ENCODE results near the gene KRIT1. TPM values are rescaled to one million over a fixed set of nuclear protein-coding genes. Genes with fewer than 3 reads are reported as not detected.

The KRIT1 gene
- polyA plus RNA-seq, 1 of the 3 experiments (the other 2 are of a cell fraction), result 38.5 TPM

DNA sequence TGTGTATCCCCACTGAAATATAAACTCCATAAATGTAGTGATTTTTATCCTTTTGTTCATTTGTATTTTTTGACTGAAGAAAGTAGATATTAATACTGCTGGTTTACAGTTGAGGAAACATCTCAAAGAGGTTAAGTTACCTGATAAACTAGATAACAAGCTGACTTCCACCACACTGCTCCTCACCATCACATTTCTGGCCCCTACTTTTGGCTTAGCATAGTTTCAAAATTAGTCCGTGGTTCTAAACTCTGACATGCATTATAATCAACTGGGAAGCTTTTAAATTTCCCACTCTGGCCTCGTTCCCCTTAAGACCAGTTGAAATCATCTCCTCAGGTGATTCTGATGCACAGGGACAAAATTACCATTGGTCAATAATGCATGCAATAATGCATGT is 43.6 kb upstream of the KRIT1 start:
- Histone ChIP-seq H4K20me1 (ENCODE audit: insufficient read depth) (peaks cover 24% of the 10 kb centered on the region; the same call in 1 of the 2 replicates), H3K9me3 (0 out of 2 replicates have a peak, but pooled peaks cover 5% of the 10 kb centered on the region)
- CTCF ChIA-PET, result interaction anchor here (0.9 to 1.5 kb wide), 2 partner anchors 14 to 158 kb away, joined by 4 read pairs; partner anchors contain the start of gene GATAD1

DNA sequence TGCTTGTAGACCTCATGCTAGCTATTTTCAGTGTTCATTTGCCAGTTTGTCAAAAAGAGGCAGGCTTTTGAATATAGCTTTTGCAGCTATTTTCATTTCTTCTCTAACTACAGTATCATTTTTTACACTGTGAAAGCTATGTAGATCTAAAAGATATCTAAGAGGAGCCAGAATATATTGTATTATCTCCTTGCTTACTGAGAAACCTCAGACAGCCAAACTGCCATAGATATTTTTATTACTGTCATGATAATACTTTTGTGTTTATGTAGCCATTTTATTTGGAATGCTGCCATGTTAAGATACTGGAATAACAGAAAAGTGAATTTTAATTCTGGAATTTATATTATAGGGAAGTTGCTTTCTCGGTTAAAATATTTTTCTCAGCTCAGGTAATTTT is 37.2 kb upstream of the KRIT1 start:
- Histone ChIP-seq H3K9me2 (no peaks in the 10 kb centered on the region), H3K4me2 (no peak overlapping the region), H3K4me3 (ENCODE audit: low read depth in 2 of 2, low read length in 1 of 2) (no peak overlapping the region), H3K79me2 (ENCODE audit: insufficient read depth) (peaks cover 88% of the 10 kb centered on the region), H2AFZ (ENCODE audit: low read depth) (no peak overlapping the region), H3F3A (replicated peaks; ENCODE audit: insufficient read depth) (peaks cover 5% of the 10 kb centered on the region), H3K9me3 (0 out of 2 replicates have a peak, but pooled peaks cover under 1% of the 10 kb centered on the region), H3K9ac (no peak overlapping the region), H3K27ac (ENCODE audit: low read depth in 2 of 2, low read length in 1 of 2) (peak overlapping the region in 1 of 2 experiments; percentile 1; a peak in 1 of 4 replicates), H3K27me3 (ENCODE audit: insufficient read depth) (no peaks in the 10 kb centered on the region), H4K20me1 (ENCODE audit: insufficient read depth) (peaks cover 24% of the 10 kb centered on the region; the same call in 1 of the 2 replicates), H3K4me1 (ENCODE audit: control insufficient read depth in 1 of 2, insufficient read depth in 2 of 2, low read depth in 1 of 2, low read length in 1 of 2) (peaks cover 12 to 14% of the 10 kb centered on the region in 2 experiments; a peak in 3 of 4 replicates), H3K36me3 (replicated peaks in 1 of 2; ENCODE audit: control insufficient read depth in 1 of 2, insufficient read depth in 2 of 2, low read length in 1 of 2) (peaks cover 2 to 4% of the 10 kb centered on the region in 2 experiments)
- TF ChIP-seq NRF1 (IDR thresholded peaks at IDR 0.05; ENCODE audit: low read depth, low read length) (no peak), NFIC (IDR thresholded peaks at IDR 0.05; ENCODE audit: borderline replicate concordance) (0 out of 2 replicates have a peak, but pooled peaks have one; percentile 20)
- 87% methylated on average over 1 of the region's 1 CpG for WGBS (ENCODE audit: low lambda C conversion rate)
- ChIA-PET POLR2A (no interaction called here), CTCF (interaction anchor here (0.8 to 1.4 kb wide), 3 partner anchors 9 to 14 kb away, joined by 3 to 7 read pairs (median 3); no protein-coding TSS in a partner anchor)
- DNase-seq, result no peak

More for the DNA sequence above, 43.6 kb upstream of the KRIT1 start:
- TF ChIP-seq YY1 (IDR thresholded peaks at IDR 0.05; ENCODE audit: low read depth) (no peak), TAF1 (IDR thresholded peaks at IDR 0.05; ENCODE audit: borderline replicate concordance, low read depth, low read length) (no peak), RXRA (IDR thresholded peaks at IDR 0.05; ENCODE audit: borderline replicate concordance, low read depth) (no peak), CHD2 (IDR thresholded peaks at IDR 0.05; ENCODE audit: low read length, partially characterized antibody) (no peak), TCF12 (IDR thresholded peaks at IDR 0.05) (no peak), JUND (IDR thresholded peaks at IDR 0.05) (no peak), POLR2AphosphoS5 (IDR thresholded peaks at IDR 0.05; ENCODE audit: low read depth, low read length) (no peak), GATA2 (CRISPR knock-in tag; IDR thresholded peaks at IDR 0.05) (no peak), RCOR1 (IDR thresholded peaks at IDR 0.05; ENCODE audit: low read length) (no peak), FOXM1 (IDR thresholded peaks at IDR 0.05; ENCODE audit: low read depth) (no peak), GABPA (IDR thresholded peaks at IDR 0.05; ENCODE audit: low read depth) (no peak), EP300 (IDR thresholded peaks at IDR 0.05; ENCODE audit: borderline replicate concordance in 1 of 2, low read depth in 1 of 2, low read length in 1 of 2) (no peak), FOSL2 (IDR thresholded peaks at IDR 0.05; ENCODE audit: borderline replicate concordance, low read depth) (no peak)
- TF ChIP-seq, protein P1, sequence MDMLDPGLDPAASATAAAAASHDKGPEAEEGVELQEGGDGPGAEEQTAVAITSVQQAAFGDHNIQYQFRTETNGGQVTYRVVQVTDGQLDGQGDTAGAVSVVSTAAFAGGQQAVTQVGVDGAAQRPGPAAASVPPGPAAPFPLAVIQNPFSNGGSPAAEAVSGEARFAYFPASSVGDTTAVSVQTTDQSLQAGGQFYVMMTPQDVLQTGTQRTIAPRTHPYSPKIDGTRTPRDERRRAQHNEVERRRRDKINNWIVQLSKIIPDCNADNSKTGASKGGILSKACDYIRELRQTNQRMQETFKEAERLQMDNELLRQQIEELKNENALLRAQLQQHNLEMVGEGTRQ (IDR thresholded peaks at IDR 0.05; ENCODE audit: borderline replicate concordance, low read depth, low read length), result no peak
- TF ChIP-seq, protein P2, sequence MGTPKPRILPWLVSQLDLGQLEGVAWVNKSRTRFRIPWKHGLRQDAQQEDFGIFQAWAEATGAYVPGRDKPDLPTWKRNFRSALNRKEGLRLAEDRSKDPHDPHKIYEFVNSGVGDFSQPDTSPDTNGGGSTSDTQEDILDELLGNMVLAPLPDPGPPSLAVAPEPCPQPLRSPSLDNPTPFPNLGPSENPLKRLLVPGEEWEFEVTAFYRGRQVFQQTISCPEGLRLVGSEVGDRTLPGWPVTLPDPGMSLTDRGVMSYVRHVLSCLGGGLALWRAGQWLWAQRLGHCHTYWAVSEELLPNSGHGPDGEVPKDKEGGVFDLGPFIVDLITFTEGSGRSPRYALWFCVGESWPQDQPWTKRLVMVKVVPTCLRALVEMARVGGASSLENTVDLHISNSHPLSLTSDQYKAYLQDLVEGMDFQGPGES (IDR thresholded peaks at IDR 0.05; ENCODE audit: low read depth, low read length), result no peak
- TF ChIP-seq, protein P3, sequence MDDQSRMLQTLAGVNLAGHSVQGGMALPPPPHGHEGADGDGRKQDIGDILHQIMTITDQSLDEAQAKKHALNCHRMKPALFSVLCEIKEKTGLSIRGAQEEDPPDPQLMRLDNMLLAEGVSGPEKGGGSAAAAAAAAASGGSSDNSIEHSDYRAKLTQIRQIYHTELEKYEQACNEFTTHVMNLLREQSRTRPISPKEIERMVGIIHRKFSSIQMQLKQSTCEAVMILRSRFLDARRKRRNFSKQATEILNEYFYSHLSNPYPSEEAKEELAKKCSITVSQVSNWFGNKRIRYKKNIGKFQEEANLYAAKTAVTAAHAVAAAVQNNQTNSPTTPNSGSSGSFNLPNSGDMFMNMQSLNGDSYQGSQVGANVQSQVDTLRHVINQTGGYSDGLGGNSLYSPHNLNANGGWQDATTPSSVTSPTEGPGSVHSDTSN (IDR thresholded peaks at IDR 0.05), result no peak
- TF ChIP-seq, protein P4, sequence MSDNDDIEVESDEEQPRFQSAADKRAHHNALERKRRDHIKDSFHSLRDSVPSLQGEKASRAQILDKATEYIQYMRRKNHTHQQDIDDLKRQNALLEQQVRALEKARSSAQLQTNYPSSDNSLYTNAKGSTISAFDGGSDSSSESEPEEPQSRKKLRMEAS (IDR thresholded peaks at IDR 0.05; ENCODE audit: low read depth), result no peak
- POLR2A ChIA-PET, result no interaction called here
- Histone ChIP-seq H3K79me2 (ENCODE audit: insufficient read depth) (peaks cover 98% of the 10 kb centered on the region), H3K36me3 (replicated peaks in 1 of 2; ENCODE audit: control insufficient read depth in 1 of 2, insufficient read depth in 2 of 2, low read length in 1 of 2) (peaks cover 0 to 15% of the 10 kb centered on the region in 2 experiments), H2AFZ (ENCODE audit: low read depth) (no peak overlapping the region), H3K4me2 (no peak overlapping the region), H3K4me3 (ENCODE audit: low read depth in 2 of 2, low read length in 1 of 2) (no peak overlapping the region), H3K9me2 (no peaks in the 10 kb centered on the region), H3K9ac (no peak overlapping the region), H3K27ac (ENCODE audit: low read depth in 2 of 2, low read length in 1 of 2) (no peak overlapping the region), H3K4me1 (ENCODE audit: control insufficient read depth in 1 of 2, insufficient read depth in 2 of 2, low read depth in 1 of 2, low read length in 1 of 2) (peaks cover 6 to 12% of the 10 kb centered on the region in 2 experiments; a peak in 3 of 4 replicates), H3K27me3 (ENCODE audit: insufficient read depth) (no peaks in the 10 kb centered on the region), H3F3A (replicated peaks; ENCODE audit: insufficient read depth) (no peaks in the 10 kb centered on the region)
- 89% methylated on average over 2 of the region's 2 CpGs for WGBS (ENCODE audit: low lambda C conversion rate)
- DNase-seq, result no peak
